Measurements from ENCODE around the gene UGT1A5. TPM values are rescaled to one million over a fixed set of nuclear protein-coding genes. Genes with fewer than 3 reads are reported as not detected.

The UGT1A5 gene
- total and polyA plus RNA-seq, 10 of the 15 experiments (the other 5 are each of a cell fraction or from before 2014, with no cell fraction given) = not detected

DNA sequence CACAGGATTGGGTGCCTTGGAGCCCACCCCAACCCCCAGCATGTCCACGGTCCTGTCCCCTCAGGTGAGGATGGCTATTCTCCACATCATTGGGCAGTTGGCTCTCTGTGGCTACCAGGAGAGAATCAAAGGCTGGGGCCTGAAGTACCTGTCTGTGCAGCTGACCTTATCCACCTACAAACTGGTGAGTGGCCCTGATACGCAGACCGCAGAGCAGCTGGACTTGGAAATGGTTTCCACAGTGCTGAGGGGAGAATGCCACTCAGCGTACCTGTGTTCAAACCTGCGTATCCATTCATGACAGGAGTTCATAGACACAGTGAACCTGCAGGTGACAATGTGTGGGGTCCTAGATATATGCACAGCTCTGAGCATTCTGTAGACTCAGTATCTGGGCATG is 87.0 kb downstream of the UGT1A5 start:
- H3K4me1 ChIP-seq (ENCODE audit: control insufficient read depth, insufficient read depth, low read length) = no peaks in the 10 kb centered on the region
- H3K27me3 ChIP-seq (replicated peaks in 1 of 2; ENCODE audit: control insufficient read depth in 2 of 2, insufficient read depth in 2 of 2, low read length in 1 of 2) = no peaks in the 10 kb centered on the region; a peak in 1 of 4 replicates
- H3K36me3 ChIP-seq (ENCODE audit: control insufficient read depth in 2 of 2, insufficient read depth in 2 of 2, low read length in 1 of 2) = no peaks in the 10 kb centered on the region
- 43% methylated on average over 5 of the region's 5 CpGs for WGBS (ENCODE audit: insufficient coverage, insufficient replicate concordance, low lambda C conversion rate, missing lambda C conversion rate)
- H3K4me2 ChIP-seq (ENCODE audit: control insufficient read depth, insufficient read depth) = no peak overlapping the region
- in situ Hi-C loops (cut with MboI) = no loop called here
- no peak overlapping the region for H3K27ac ChIP-seq (ENCODE audit: control insufficient read depth, insufficient read depth)
- H3K79me2 ChIP-seq (ENCODE audit: control insufficient read depth, insufficient read depth, low read length) = no peaks in the 10 kb centered on the region
- no peak overlapping the region for H3K9ac ChIP-seq (ENCODE audit: control insufficient read depth, insufficient read depth, low read length)
- RAD21 ChIA-PET (ENCODE audit: unreplicated experiment) = no interaction called here
- no peak overlapping the region for H3K4me3 ChIP-seq
- ATAC-seq = no peak
- no peak for FAIRE-seq
- TF ChIP-seq NFYA (IDR thresholded peaks at IDR 0.05; ENCODE audit: borderline replicate concordance, low read depth, low read length) (no peak), SUPT20H (IDR thresholded peaks at IDR 0.05; ENCODE audit: borderline replicate concordance, control insufficient read depth, low read depth, low read length) (no peak), NR2C2 (IDR thresholded peaks at IDR 0.05; ENCODE audit: borderline replicate concordance, control insufficient read depth, insufficient read length, low read depth) (no peak), ZBED1 (IDR thresholded peaks at IDR 0.05; ENCODE audit: borderline replicate concordance) (no peak), CBX3 (IDR thresholded peaks at IDR 0.05; ENCODE audit: borderline replicate concordance, low read depth) (no peak), DPF2 (IDR thresholded peaks at IDR 0.05) (no peak)
- TF ChIP-seq, protein P1, sequence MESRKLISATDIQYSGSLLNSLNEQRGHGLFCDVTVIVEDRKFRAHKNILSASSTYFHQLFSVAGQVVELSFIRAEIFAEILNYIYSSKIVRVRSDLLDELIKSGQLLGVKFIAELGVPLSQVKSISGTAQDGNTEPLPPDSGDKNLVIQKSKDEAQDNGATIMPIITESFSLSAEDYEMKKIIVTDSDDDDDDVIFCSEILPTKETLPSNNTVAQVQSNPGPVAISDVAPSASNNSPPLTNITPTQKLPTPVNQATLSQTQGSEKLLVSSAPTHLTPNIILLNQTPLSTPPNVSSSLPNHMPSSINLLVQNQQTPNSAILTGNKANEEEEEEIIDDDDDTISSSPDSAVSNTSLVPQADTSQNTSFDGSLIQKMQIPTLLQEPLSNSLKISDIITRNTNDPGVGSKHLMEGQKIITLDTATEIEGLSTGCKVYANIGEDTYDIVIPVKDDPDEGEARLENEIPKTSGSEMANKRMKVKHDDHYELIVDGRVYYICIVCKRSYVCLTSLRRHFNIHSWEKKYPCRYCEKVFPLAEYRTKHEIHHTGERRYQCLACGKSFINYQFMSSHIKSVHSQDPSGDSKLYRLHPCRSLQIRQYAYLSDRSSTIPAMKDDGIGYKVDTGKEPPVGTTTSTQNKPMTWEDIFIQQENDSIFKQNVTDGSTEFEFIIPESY (IDR thresholded peaks at IDR 0.05) = no peak
- TF ChIP-seq, protein P2, sequence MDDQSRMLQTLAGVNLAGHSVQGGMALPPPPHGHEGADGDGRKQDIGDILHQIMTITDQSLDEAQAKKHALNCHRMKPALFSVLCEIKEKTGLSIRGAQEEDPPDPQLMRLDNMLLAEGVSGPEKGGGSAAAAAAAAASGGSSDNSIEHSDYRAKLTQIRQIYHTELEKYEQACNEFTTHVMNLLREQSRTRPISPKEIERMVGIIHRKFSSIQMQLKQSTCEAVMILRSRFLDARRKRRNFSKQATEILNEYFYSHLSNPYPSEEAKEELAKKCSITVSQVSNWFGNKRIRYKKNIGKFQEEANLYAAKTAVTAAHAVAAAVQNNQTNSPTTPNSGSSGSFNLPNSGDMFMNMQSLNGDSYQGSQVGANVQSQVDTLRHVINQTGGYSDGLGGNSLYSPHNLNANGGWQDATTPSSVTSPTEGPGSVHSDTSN (IDR thresholded peaks at IDR 0.05; ENCODE audit: insufficient replicate concordance, low read depth, low read length) = no peak
- TF ChIP-seq, protein P3, sequence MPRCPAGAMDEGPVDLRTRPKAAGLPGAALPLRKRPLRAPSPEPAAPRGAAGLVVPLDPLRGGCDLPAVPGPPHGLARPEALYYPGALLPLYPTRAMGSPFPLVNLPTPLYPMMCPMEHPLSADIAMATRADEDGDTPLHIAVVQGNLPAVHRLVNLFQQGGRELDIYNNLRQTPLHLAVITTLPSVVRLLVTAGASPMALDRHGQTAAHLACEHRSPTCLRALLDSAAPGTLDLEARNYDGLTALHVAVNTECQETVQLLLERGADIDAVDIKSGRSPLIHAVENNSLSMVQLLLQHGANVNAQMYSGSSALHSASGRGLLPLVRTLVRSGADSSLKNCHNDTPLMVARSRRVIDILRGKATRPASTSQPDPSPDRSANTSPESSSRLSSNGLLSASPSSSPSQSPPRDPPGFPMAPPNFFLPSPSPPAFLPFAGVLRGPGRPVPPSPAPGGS (IDR thresholded peaks at IDR 0.05; ENCODE audit: borderline replicate concordance, insufficient read depth, low read depth, low read length, poor library complexity, severe bottlenecking) = no peak
- no peaks in the 10 kb centered on the region for H3K9me3 ChIP-seq (replicated peaks; ENCODE audit: control insufficient read depth, insufficient read depth, low read length)
- no peak for DNase-seq (ENCODE audit: low read depth, low spot score)
- CTCF ChIA-PET = no interaction called here
- no peaks in the 10 kb centered on the region for H4K20me1 ChIP-seq (ENCODE audit: control insufficient read depth, insufficient read depth)
- intact Hi-C loops (cut with micrococcal nuclease; ENCODE audit: unreplicated experiment) = no loop called here
- POLR2A ChIA-PET = no interaction called here
- SMC1A ChIA-PET (ENCODE audit: uncharacterized antibody, unreplicated experiment) = no interaction called here
- BruUV-seq (replicated peaks) = no TSS peak
- no peak overlapping the region for H2AFZ ChIP-seq (ENCODE audit: control insufficient read depth, low read depth, low read length)

All from GM12878 (cell line).